Head of caudate nucleus (tissue), 42 donors: ENCODE measurements around the gene CFD.
"Not testable (repeated sequence)": the region's sequence is repeated elsewhere in the genome, so short reads cannot be mapped to it uniquely, and the experiment has no call there.

Experiments
- DNase-seq, 42 donors: peaks; one replicate each; pipeline versions ENCODE4 v3.0.0 to v3.0.0-alpha.2; 2020 to 2021; ENCODE audit warnings: mixed read lengths in 7 of 42
- intact Hi-C: fragments of 100-400 bp; cut with DNase I; formaldehyde crosslinking; loops from one replicate; pipeline ENCODE4 v1.15.0; 2022

Gene CFD

DNA sequence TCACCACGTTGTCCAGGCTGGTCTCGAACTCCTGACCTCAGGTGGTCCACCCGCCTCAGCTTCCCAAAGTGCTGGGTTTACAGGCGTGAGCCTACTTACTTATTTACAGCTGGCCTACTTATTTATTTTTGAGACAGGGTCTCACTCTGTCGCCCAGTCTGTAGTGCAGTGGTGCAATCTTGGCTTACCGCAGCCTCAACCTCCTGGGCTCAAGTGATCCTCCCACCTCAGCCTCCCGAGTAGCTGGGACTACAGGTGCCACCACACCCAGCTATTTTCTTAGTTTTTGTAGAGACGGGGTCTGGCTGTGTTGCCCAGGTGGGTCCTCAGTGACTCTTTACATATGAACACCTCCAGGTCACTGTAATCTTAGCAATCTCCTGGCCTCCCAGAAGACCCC is 10.3 kb upstream of the CFD start:
- DNase-seq, intact Hi-C loops: not testable (repeated sequence)

- intact Hi-C loops = no loop called here
- peak in 20 of 42 donors; percentile 19 to 72 (median 47) for DNase-seq
Observed at GRCh38 chr19:850221-850978, 9.1 kb upstream of the CFD start.

- no peak for DNase-seq
- intact Hi-C loops = no loop called here
Observed at GRCh38 chr19:850979-851335, 8.5 kb upstream of the CFD start.

- intact Hi-C loops = no loop called here
- DNase-seq = no peak
Observed at GRCh38 chr19:852136-853013, 7.1 kb upstream of the CFD start, which contains the start of gene ELANE. ELANE (plus strand) TSS chr19:852303; CDS start chr19:852329, 26 bp downstream.

DNA sequence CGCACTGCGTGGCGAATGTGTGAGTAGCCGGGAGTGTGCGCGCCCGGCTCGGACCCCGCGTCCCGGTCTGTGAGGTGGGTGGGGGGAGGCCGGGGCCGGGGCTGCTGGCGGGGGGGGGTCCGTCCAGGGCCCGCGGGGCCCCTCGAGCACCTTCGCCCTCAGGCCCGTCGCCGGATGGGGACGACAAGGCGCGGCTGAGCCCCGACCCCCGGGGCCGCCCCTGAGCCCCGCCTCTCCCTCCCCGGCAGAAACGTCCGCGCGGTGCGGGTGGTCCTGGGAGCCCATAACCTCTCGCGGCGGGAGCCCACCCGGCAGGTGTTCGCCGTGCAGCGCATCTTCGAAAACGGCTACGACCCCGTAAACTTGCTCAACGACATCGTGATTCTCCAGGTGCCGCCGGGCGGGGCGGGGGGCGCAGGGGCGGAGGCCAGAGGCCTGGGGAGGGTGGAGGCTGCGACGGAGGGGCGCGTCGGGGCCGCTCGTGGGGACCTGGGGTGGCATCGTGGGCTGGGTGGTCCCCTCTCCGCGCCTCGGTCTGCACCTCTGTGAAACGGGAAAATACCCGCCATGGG is 6.4 kb upstream of the CFD start:
- no peak for DNase-seq
- intact Hi-C loops = no loop called here

GRCh38 chr19:853614-854220 is 5.7 kb upstream of the CFD start:
- intact Hi-C loops, DNase-seq: not testable (repeated sequence)

GRCh38 chr19:854549-854948 is 4.9 kb upstream of the CFD start:
- intact Hi-C loops = no loop called here
- DNase-seq = no peak

- intact Hi-C loops = loop anchor here (5.0 kb wide), 1 partner anchor 67 kb away; no protein-coding TSS in a partner anchor
- no peak for DNase-seq
Observed at GRCh38 chr19:855142-855541, 4.3 kb upstream of the CFD start.

DNA sequence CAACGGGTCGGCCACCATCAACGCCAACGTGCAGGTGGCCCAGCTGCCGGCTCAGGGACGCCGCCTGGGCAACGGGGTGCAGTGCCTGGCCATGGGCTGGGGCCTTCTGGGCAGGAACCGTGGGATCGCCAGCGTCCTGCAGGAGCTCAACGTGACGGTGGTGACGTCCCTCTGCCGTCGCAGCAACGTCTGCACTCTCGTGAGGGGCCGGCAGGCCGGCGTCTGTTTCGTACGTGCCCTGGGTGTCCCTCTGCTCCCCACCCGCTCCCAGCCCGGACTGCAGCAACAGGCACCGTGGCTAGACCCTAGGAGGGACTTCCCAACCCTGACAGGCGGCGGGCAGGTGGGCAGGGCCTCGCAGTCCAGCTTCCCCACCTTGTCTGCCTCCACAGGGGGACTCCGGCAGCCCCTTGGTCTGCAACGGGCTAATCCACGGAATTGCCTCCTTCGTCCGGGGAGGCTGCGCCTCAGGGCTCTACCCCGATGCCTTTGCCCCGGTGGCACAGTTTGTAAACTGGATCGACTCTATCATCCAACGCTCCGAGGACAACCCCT is 3.8 kb upstream of the CFD start:
- intact Hi-C loops = loop anchor here (5.0 kb wide), 1 partner anchor 67 kb away; no protein-coding TSS in a partner anchor
- no peak for DNase-seq

DNA sequence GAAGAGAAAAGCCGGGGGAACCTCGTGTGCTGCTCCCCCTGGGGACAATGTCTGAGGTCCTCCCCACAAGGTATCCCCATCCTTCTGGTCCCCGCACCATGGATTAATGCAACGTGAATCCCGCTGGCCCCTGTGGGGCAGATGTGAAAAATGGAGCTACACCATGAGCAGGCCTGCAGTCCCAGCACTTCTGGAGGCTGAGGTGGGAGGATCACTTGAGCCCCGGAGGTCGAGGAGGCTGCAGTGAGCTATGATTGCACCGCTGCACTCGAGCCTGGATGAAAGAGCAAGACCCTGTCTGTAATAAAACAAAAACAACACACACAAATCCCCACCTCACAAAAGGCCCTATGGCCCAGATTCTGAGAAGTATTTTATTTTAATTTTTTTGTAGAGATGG is 1.2 kb upstream of the CFD start:
- intact Hi-C loops = loop anchor here (5.0 kb wide), 1 partner anchor 64 kb away; no protein-coding TSS in a partner anchor
- DNase-seq = no peak

- no peak for DNase-seq
- intact Hi-C loops = loop anchor here (2.0 kb wide), 1 partner anchor 118 kb away; no protein-coding TSS in a partner anchor
Observed at GRCh38 chr19:861141-861755, 1.8 kb downstream of the CFD start.

DNA sequence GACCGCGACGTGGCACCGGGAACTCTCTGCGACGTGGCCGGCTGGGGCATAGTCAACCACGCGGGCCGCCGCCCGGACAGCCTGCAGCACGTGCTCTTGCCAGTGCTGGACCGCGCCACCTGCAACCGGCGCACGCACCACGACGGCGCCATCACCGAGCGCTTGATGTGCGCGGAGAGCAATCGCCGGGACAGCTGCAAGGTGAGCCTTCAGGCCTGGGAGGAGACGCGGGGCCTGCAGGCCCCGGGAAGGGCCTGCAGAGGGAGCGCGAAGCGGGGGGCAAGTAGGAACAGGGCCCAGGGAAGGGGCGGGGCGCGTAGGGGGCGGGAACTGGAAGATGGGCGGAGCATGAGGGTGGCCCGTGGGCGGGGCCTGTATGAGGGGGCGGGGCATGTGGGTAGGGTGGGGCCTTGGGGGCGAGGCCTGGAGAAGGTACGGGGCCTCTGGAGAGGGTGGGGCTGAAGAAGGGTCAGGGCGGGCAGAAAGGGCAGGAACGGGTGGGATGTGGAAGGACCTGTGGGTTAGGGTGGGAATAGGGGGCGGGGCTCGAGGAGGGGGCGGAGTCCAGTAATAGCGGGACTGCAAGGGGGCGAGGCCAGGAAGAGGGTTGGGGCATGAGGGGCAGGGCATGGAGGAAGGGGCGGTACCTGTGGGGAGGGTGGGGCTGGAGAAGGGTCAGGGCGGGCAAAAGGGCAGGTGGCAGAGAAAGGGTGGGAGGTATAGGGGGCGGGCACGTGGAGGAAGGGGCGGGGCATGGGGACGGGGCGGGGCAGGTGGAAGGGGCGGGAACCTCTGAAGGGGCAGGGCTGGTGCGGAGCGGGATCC is 2.5 kb downstream of the CFD start:
- peak in 7 of 42 donors; percentile 15 to 61 (median 32) for DNase-seq

GRCh38 chr19:862581-863314 is 3.3 kb downstream of the CFD start:
- intact Hi-C loops = no loop called here
- peak in 6 of 42 donors; percentile 26 to 59 (median 39) for DNase-seq

More for the DNA sequence above, 2.5 kb downstream of the CFD start:
- intact Hi-C loops = loop anchor here (2.0 kb wide), 1 partner anchor 117 kb away; no protein-coding TSS in a partner anchor

GRCh38 chr19:863315-863620 is 3.8 kb downstream of the CFD start:
- no peak for DNase-seq
- intact Hi-C loops = no loop called here

DNA sequence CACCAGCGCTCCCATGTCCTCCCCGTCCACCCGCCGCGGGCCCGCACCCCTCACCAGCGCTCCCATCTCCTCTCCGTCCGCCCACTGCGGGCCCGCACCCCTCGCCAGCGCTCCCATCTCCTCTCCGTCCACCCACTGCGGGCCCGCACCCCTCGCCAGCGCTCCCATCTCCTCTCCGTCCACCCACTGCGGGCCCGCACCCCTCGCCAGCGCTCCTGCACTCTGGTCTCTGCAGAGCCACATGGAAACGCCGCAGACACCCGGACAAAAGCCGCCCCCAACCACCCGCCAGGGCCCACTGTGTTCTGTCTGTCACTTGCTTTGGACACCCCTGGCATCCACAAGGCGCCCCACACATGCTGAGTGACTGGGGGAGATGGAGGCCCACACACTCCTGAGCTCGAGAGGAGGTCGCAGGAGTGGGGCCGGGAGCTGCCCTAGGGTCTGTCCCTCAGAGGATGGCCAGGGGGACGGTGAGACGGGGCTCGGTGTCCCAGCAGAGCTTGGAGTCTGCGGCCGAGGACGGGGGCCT is 7.4 kb downstream of the CFD start:
- no peak for DNase-seq
- intact Hi-C loops = no loop called here

DNA sequence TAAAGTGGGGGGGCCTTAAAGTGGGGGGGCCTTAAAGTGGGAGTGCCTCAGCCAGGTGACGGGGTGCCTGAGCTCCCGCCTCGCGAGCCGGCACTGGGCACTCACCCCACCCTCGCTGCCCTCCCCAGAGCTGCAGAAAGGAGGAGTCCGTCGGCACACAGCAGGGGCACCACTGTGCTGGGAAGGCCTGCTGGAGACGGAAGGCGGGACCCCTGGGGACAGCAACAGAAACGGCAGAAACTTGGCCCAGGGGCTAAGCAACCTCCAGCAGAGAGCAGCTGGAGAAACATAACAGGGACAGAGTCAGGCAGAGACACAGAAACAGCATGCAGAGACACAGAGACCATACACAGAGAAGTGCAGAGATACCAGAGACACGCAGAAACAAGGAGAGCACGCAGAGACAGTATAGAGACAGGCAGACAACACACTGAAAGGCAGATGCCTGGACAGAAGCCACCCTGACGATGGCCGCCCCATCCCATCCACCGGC is 7.9 kb downstream of the CFD start:
- DNase-seq = no peak
- intact Hi-C loops = no loop called here
